Loucy (cell line): ENCODE data around the gene MTMR1.

ENCODE experiments used
- EZH2phosphoT487 ChIP-seq: fragments of 200-600 bp; IDR thresholded peaks from 2 replicates; pipeline ENCODE4 v1.6.1; 2018; ENCODE audit warnings: antibody characterized with exemption, mild to moderate bottlenecking, moderate library complexity, borderline replicate concordance
- TF ChIP-seq, protein P1 (sequence below): fragments of 200-600 bp; sonication (generic); conservative IDR thresholded peaks from 2 replicates; pipeline ENCODE4 v1.5.1; 2014; ENCODE audit warnings: mild to moderate bottlenecking, antibody characterized with exemption, low read length

DNA sequence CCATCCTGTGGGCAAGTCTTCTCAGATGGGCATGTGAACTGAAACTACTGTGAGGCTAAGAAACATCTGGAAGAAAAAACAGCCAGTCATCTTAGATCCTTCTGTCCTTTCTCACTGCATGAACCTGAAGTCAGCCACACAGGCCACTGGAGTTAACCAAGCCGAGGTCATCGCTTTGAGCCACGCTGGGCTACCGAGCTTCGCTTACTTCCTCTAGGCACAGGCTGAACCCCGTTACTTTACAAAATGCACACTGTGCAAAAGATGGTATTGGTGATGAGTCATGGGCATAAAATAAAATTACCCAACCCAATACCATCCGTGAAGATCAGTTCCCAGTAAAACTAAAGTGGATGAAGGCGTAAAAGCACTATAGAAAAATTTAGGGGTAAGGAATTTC lies 86.2 kb downstream of the MTMR1 start:
- TF ChIP-seq, protein P1, sequence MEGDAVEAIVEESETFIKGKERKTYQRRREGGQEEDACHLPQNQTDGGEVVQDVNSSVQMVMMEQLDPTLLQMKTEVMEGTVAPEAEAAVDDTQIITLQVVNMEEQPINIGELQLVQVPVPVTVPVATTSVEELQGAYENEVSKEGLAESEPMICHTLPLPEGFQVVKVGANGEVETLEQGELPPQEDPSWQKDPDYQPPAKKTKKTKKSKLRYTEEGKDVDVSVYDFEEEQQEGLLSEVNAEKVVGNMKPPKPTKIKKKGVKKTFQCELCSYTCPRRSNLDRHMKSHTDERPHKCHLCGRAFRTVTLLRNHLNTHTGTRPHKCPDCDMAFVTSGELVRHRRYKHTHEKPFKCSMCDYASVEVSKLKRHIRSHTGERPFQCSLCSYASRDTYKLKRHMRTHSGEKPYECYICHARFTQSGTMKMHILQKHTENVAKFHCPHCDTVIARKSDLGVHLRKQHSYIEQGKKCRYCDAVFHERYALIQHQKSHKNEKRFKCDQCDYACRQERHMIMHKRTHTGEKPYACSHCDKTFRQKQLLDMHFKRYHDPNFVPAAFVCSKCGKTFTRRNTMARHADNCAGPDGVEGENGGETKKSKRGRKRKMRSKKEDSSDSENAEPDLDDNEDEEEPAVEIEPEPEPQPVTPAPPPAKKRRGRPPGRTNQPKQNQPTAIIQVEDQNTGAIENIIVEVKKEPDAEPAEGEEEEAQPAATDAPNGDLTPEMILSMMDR: no peak
- no peak for TF ChIP-seq EZH2phosphoT487
